ENCODE results near the gene C5orf63. TPM values are rescaled to one million over a fixed set of nuclear protein-coding genes. Genes with fewer than 3 reads are reported as not detected.
"Not testable (repeated sequence)": the region's sequence is repeated elsewhere in the genome, so short reads cannot be mapped to it uniquely, and the experiment has no call there.

The C5orf63 gene
- total RNA-seq, 2 experiments from 2014 or later: 6.4 to 6.5 TPM

DNA sequence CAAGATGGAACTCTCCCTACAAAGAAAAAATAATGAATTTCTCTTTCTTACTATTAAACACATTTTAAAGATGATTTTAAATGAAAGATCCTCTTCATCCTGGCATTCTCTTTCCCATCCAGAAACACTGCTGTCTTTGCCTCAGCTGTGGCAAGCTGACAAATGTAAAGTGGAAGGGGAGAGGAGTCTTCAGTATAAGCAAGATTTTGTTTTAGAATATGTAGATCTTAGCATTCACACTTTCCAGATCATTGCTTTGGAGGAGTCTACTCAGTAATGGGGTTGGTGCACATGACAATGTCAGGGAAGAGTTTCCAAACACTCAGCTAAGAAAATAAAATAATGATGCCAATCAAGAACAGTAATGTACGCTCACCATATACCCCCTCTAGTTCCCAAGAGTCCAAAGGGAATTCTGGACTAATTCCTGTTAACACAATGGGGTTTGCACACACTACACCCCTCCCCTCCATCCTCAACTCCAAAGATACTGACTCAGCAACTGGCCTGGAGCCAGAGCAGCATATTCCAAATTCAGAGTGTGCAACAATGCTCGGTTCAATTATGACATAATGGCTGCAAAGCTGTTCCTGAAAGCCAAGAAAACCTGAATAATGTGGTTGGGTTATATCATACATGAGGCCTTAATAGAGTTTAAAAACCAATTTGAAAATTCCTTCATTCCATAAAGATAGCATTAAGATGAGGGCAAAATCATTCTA, 4.6 kb downstream of the C5orf63 start:
- Mint-ChIP-seq H3K9me3 (ENCODE audit: insufficient read depth) (peaks cover 1% of the 10 kb centered on the region), H3K36me3 (ENCODE audit: low read depth) (peaks cover 14% of the 10 kb centered on the region), H3K27me3 (ENCODE audit: low read depth) (no peaks in the 10 kb centered on the region), H3K4me3 (no peak overlapping the region), H3K27ac (no peak overlapping the region), H3K4me1 (ENCODE audit: low read depth) (peaks cover 9% of the 10 kb centered on the region)
- DNase-seq (no peak), ATAC-seq (no peak)
- POLR2A ChIA-PET: no interaction called here
- CTCF ChIA-PET: no interaction called here

GRCh38 chr5:127066721-127067120, 6.6 kb downstream of the C5orf63 start:
- ATAC-seq (no peak), DNase-seq (no peak)
- ChIA-PET CTCF (no interaction called here), POLR2A (no interaction called here)
- no peak overlapping the region for H3K4me3 Mint-ChIP-seq
- no peaks in the 10 kb centered on the region for H3K4me1 Mint-ChIP-seq (ENCODE audit: low read depth)
- no peak overlapping the region for H3K27ac Mint-ChIP-seq
- H3K27me3 Mint-ChIP-seq (ENCODE audit: low read depth): no peaks in the 10 kb centered on the region
- H3K36me3 Mint-ChIP-seq (ENCODE audit: low read depth): peaks cover 14% of the 10 kb centered on the region
- no peaks in the 10 kb centered on the region for H3K9me3 Mint-ChIP-seq (ENCODE audit: insufficient read depth)

DNA sequence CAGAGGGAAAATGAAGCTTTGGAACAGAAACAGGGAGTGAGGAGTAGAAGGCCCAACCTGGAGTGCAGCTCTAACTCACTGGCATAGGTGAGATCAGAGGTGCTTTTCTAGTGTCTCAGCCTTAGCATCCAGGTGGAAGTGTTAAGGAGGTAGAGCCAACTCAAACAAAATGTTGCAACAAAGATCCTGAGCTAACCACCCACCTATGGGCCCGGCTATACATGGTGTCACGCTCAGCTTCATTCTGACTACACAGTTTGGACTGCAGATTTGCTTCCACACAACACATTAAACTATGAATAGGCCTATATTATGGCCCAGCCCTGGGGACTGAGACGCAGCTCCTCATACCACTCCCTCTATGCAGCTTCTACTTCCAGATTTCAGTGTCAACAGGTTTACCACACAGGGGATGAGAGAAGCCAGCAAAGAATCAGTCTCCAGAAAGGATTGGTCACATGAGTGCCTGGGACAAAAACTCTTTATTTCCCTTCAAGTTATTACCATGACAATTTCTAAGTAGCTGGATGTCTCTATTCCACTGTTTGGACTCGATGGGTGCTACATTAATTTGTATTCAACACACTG, 9.0 kb downstream of the C5orf63 start:
- Mint-ChIP-seq H3K27ac (no peak overlapping the region), H3K9me3 (ENCODE audit: insufficient read depth) (no peaks in the 10 kb centered on the region), H3K4me3 (no peak overlapping the region), H3K27me3 (ENCODE audit: low read depth) (no peaks in the 10 kb centered on the region), H3K4me1 (ENCODE audit: low read depth) (peaks cover 3% of the 10 kb centered on the region), H3K36me3 (ENCODE audit: low read depth) (peaks cover 7% of the 10 kb centered on the region)
- CTCF ChIA-PET: interaction anchor here (1.6 kb wide), 1 partner anchor 386 kb away, joined by 3 read pairs; no protein-coding TSS in a partner anchor
- POLR2A ChIA-PET: interaction anchor here (0.7 kb wide), 1 partner anchor 9 kb away, joined by 3 read pairs; the partner anchor contains the start of gene C5orf63
- ATAC-seq: no peak
- DNase-seq: no peak

DNA sequence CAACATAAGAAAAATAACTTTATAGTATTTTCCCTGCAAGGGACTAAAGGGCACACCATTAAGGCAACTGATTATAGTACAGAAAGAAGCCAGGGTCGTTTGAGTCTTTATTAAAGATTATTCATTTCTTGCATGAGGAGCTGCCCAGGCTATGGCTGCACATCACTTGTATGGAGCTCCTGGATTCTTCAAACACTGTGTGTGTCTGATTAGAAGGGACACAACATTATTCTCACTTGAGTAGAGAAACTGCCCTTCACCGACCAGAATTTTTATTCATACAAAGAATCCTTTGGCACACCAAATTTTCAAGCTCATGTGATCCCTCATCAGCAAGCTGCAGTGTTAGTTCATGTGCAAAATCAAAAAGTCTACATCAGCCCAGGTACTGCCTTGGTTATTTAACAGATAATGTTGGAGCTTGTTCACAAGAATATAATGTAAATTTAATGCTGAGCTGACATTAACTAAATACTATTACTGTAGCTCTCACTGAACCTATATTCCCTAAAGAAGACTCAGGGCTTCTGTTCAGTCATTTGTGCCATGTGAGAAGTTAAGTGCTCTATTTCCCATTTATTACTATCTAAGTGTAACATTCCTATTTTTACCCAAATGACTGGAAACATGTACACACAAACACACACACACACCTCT, 9.9 kb downstream of the C5orf63 start:
- POLR2A ChIA-PET: no interaction called here
- no peak for DNase-seq
- CTCF ChIA-PET: interaction anchor here (1.3 to 1.6 kb wide), 2 partner anchors 9 to 385 kb away, joined by 3 to 4 read pairs; no protein-coding TSS in a partner anchor
- Mint-ChIP-seq H3K9me3 (ENCODE audit: insufficient read depth) (no peaks in the 10 kb centered on the region), H3K4me3 (no peak overlapping the region), H3K27ac (no peak overlapping the region), H3K4me1 (ENCODE audit: low read depth) (peaks cover 3% of the 10 kb centered on the region), H3K36me3 (ENCODE audit: low read depth) (peaks cover 3% of the 10 kb centered on the region), H3K27me3 (ENCODE audit: low read depth) (no peaks in the 10 kb centered on the region)
- ATAC-seq: no peak

DNA sequence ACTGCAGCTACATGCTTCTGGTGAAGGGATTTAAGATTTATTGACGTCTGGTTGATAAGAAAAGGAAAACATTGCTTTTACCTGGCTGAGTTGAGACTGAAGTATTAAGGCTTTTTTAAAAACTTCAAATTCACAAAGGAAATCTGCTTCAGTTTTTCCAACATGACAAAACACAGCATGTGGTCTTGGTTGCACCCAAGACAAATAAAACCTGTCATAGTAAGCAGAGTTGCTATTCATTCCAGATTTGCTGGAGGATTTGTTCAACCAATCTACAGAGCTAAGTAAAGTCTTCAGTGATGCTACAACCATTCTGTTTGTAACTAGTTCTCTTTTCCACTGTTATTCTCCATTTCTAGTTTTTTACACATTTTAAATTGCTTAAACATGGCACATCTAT, 11.3 kb downstream of the C5orf63 start:
- ChIA-PET CTCF (interaction anchor here (0.7 kb wide), 1 partner anchor 18 kb away, joined by 3 read pairs; no protein-coding TSS in a partner anchor), POLR2A (interaction anchor here (1.1 kb wide), 1 partner anchor 11 kb away, joined by 3 read pairs; the partner anchor contains the start of gene C5orf63)
- Mint-ChIP-seq H3K4me3 (no peak overlapping the region), H3K27me3 (ENCODE audit: low read depth) (no peaks in the 10 kb centered on the region), H3K36me3 (ENCODE audit: low read depth) (peaks cover 7% of the 10 kb centered on the region), H3K9me3 (ENCODE audit: insufficient read depth) (no peaks in the 10 kb centered on the region), H3K4me1 (ENCODE audit: low read depth) (peaks cover 3% of the 10 kb centered on the region), H3K27ac (no peak overlapping the region)
- ATAC-seq: no peak
- no peak for DNase-seq

GRCh38 chr5:127061537-127061936, 11.8 kb downstream of the C5orf63 start:
- ATAC-seq (no peak), DNase-seq (no peak)
- H3K4me1 Mint-ChIP-seq (ENCODE audit: low read depth): peaks cover 3% of the 10 kb centered on the region
- no peaks in the 10 kb centered on the region for H3K9me3 Mint-ChIP-seq (ENCODE audit: insufficient read depth)
- CTCF ChIA-PET: interaction anchor here (0.7 kb wide), 1 partner anchor 17 kb away, joined by 3 read pairs; no protein-coding TSS in a partner anchor
- POLR2A ChIA-PET: interaction anchor here (1.1 kb wide), 1 partner anchor 11 kb away, joined by 3 read pairs; the partner anchor contains the start of gene C5orf63
- no peak overlapping the region for H3K4me3 Mint-ChIP-seq
- no peaks in the 10 kb centered on the region for H3K27me3 Mint-ChIP-seq (ENCODE audit: low read depth)
- no peak overlapping the region for H3K27ac Mint-ChIP-seq
- H3K36me3 Mint-ChIP-seq (ENCODE audit: low read depth): peaks cover 10% of the 10 kb centered on the region

DNA sequence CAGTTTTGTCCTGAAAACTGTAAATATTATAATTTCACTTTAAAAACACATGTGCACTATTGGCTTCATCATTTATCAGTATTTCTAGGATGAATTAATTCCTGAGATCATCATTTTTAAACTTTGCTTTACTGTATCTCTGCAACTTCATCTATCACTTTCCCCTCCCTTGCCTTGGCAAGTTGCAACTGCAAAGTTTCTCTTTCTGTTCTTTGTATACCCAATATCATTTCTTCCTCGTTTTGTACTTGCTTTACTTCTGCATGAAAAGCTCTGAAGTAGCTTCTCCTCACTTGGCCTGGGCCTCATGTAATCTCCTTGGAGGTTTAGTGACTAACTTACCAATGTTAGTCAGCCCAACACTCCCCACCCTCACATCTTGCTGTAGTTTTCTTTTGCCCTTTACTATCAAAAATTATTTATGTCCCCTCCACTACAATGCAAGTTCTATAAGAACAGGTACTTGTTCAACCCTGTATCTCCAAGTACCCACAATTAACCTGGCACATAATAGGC, 12.8 kb downstream of the C5orf63 start:
- H3K27me3 Mint-ChIP-seq (ENCODE audit: low read depth): no peaks in the 10 kb centered on the region
- peaks cover 4% of the 10 kb centered on the region for H3K9me3 Mint-ChIP-seq (ENCODE audit: insufficient read depth)
- DNase-seq (no peak), ATAC-seq (no peak)
- H3K36me3 Mint-ChIP-seq (ENCODE audit: low read depth): peaks cover 19% of the 10 kb centered on the region
- no peak overlapping the region for H3K4me3 Mint-ChIP-seq
- ChIA-PET CTCF (no interaction called here), POLR2A (no interaction called here)
- H3K4me1 Mint-ChIP-seq (ENCODE audit: low read depth): peaks cover 3% of the 10 kb centered on the region
- no peak overlapping the region for H3K27ac Mint-ChIP-seq

GRCh38 chr5:127056896-127057295, 16.4 kb downstream of the C5orf63 start:
- Mint-ChIP-seq H3K36me3 (ENCODE audit: low read depth) (peaks cover 32% of the 10 kb centered on the region), H3K9me3 (ENCODE audit: insufficient read depth) (peaks cover 4% of the 10 kb centered on the region), H3K4me1 (ENCODE audit: low read depth) (peaks cover 3% of the 10 kb centered on the region), H3K27ac (no peak overlapping the region), H3K4me3 (no peak overlapping the region), H3K27me3 (ENCODE audit: low read depth) (no peaks in the 10 kb centered on the region)
- CTCF ChIA-PET: no interaction called here
- DNase-seq (no peak), ATAC-seq (no peak)
- POLR2A ChIA-PET: no interaction called here

- CTCF ChIA-PET: no interaction called here
Observed at GRCh38 chr5:127055880-127056653, 17.2 kb downstream of the C5orf63 start.

DNA sequence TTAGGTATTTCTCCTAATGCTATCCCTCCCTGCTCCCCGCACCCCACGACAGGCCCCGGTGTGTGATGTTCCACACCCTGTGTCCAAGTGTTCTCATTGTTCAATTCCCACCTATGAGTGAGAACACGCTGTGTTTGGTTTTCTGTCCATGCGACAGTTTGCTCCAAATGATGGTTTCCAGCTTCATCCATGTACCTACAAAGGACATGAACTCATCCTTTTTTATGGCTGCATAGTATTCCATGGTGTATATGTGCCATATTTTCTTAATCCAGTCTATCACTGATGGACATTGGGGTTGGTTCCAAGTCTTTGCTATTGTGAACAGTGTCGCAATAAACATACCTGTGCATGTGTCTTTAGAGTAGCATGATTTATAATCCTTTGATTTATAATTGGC, 19.8 kb downstream of the C5orf63 start:
- POLR2A ChIA-PET; ATAC-seq; DNase-seq; H3K27ac Mint-ChIP-seq; H3K4me3 Mint-ChIP-seq; H3K9me3 Mint-ChIP-seq (ENCODE audit: insufficient read depth); CTCF ChIA-PET; H3K27me3 Mint-ChIP-seq (ENCODE audit: low read depth); H3K4me1 Mint-ChIP-seq (ENCODE audit: low read depth): not testable (repeated sequence)
- peaks cover 29% of the 10 kb centered on the region for H3K36me3 Mint-ChIP-seq (ENCODE audit: low read depth)

More at GRCh38 chr5:127055880-127056653, 17.2 kb downstream of the C5orf63 start:
- ATAC-seq (no peak), DNase-seq (no peak)
- Mint-ChIP-seq H3K36me3 (ENCODE audit: low read depth) (peaks cover 32% of the 10 kb centered on the region), H3K4me3 (no peak overlapping the region), H3K9me3 (ENCODE audit: insufficient read depth) (peaks cover 4% of the 10 kb centered on the region), H3K27me3 (ENCODE audit: low read depth) (no peaks in the 10 kb centered on the region), H3K4me1 (ENCODE audit: low read depth) (peaks cover 3% of the 10 kb centered on the region), H3K27ac (no peak overlapping the region)
- POLR2A ChIA-PET: no interaction called here

- H3K27me3 Mint-ChIP-seq (ENCODE audit: low read depth): no peaks in the 10 kb centered on the region
- no peak for ATAC-seq
- POLR2A ChIA-PET: no interaction called here
- CTCF ChIA-PET: no interaction called here
- no peaks in the 10 kb centered on the region for H3K4me1 Mint-ChIP-seq (ENCODE audit: low read depth)
- H3K36me3 Mint-ChIP-seq (ENCODE audit: low read depth): peaks cover 29% of the 10 kb centered on the region
- peaks cover 4% of the 10 kb centered on the region for H3K9me3 Mint-ChIP-seq (ENCODE audit: insufficient read depth)
- H3K27ac Mint-ChIP-seq: no peak overlapping the region
- H3K4me3 Mint-ChIP-seq: no peak overlapping the region
- DNase-seq: no peak
Observed at GRCh38 chr5:127053049-127053448, 20.3 kb downstream of the C5orf63 start.
